Panc1 (cell line): ENCODE data around the gene ABLIM2. TPM values are rescaled to one million over a fixed set of nuclear protein-coding genes. Genes with fewer than 3 reads are reported as not detected.

Experiments
- ATAC-seq: fragments of 200-7000 bp; cut with Tn5 transposase; 2 replicates; pipeline ENCODE4 v1.9.1; 2020; ENCODE audit warnings: mild to moderate bottlenecking, moderate library complexity
- BruUV-seq: library from RNA; stranded (reverse); fragments of 400-500 nt; replicated peaks from 2 replicates; lab custom pipeline; 2021; lab: Mats Ljungman, UMichigan
- CTCF ChIA-PET: fragments of 300-600 bp; sonication (Branson Sonifier 250); formaldehyde crosslinking; loops from one replicate; lab custom pipeline; 2022; ENCODE audit warnings: antibody characterized with exemption; lab: Charles Lee
- POLR2A ChIA-PET: fragments of 300-600 bp; sonication (Branson Sonifier 250); formaldehyde crosslinking; loops from one replicate; lab custom pipeline; 2022; ENCODE audit warnings: antibody characterized with exemption; lab: Charles Lee
- DNase-seq: peaks from one replicate; pipeline ENCODE4 v3.0.0-alpha.2; 2010; ENCODE audit warnings: low read depth, low spot score
- H3K27ac ChIP-seq: 2 replicates; pipeline ENCODE4 v1.5.1; 2011; ENCODE audit warnings: mild to moderate bottlenecking, low read length, inconsistent platforms
- H3K27me3 ChIP-seq: fragments of 200-500 bp; sonication (Bioruptor generic); 2 replicates; pipeline ENCODE4 v1.6.0; 2014; ENCODE audit warnings: low read length, inconsistent platforms; ENCODE audit not compliant: control insufficient read depth, insufficient read depth
- H3K36me3 ChIP-seq: fragments of 200-500 bp; sonication (Bioruptor generic); 2 replicates; pipeline ENCODE4 v1.5.1; 2014; ENCODE audit warnings: inconsistent platforms, mild to moderate bottlenecking, low read length, moderate library complexity; ENCODE audit not compliant: control insufficient read depth, insufficient read depth
- H3K4me1 ChIP-seq: 2 replicates; pipeline ENCODE4 v1.5.1; 2011; ENCODE audit warnings: inconsistent platforms, mild to moderate bottlenecking, low read length, moderate library complexity; ENCODE audit not compliant: control insufficient read depth, insufficient read depth
- H3K4me3 ChIP-seq, 2 experiments: 2 replicates each; pipeline ENCODE4 v1.5.1; 2011 to 2012; ENCODE audit warnings: low read depth in 2 of 2, low read length in 2 of 2, mild to moderate bottlenecking in 2 of 2, inconsistent platforms in 1 of 2, moderate library complexity in 1 of 2
- H3K9me3 ChIP-seq: fragments of 200-500 bp; sonication (Bioruptor generic); 2 replicates; pipeline ENCODE4 v1.5.1; 2014; ENCODE audit warnings: low read depth, mild to moderate bottlenecking, inconsistent platforms, low read length, moderate library complexity; ENCODE audit not compliant: control insufficient read depth, insufficient read depth
- CTCF ChIP-seq: fragments of 450-650 bp; IDR thresholded peaks from 2 replicates; pipeline ENCODE4 v1.5.1; 2017; ENCODE audit warnings: mild to moderate bottlenecking
- POLR2AphosphoS5 ChIP-seq: IDR thresholded peaks from 2 replicates; pipeline ENCODE4 v1.6.1; 2012; ENCODE audit warnings: mild to moderate bottlenecking, low read depth, low read length, moderate library complexity
- REST ChIP-seq, 2 experiments: IDR thresholded peaks; 2 replicates each; pipeline ENCODE4 v1.6.1; 2011 to 2012; ENCODE audit warnings: low read depth in 2 of 2, control low read depth in 1 of 2, low read length in 1 of 2, mild to moderate bottlenecking in 1 of 2, moderate library complexity in 1 of 2; ENCODE audit not compliant: insufficient read depth in 1 of 2
- SIN3A ChIP-seq: IDR thresholded peaks from 2 replicates; pipeline ENCODE4 v1.6.1; 2012; ENCODE audit warnings: low read depth, mild to moderate bottlenecking, low read length, moderate library complexity, borderline replicate concordance; ENCODE audit not compliant: insufficient read depth
- TCF7L2 ChIP-seq: IDR thresholded peaks from 2 replicates; pipeline ENCODE4 v1.6.1; 2011; ENCODE audit warnings: mild to moderate bottlenecking, low read depth, low read length, inconsistent platforms
- in situ Hi-C: cut with HindIII; loops from 2 replicates; pipeline ENCODE4 v1.10.0; 2016; ENCODE audit warnings: low sequenced_read_pairs, low pct_unique_long_range_greater_than_20kb
- intact Hi-C: fragments of 100-400 bp; cut with micrococcal nuclease; formaldehyde crosslinking; loops from one replicate; pipeline ENCODE4 v1.10.0; 2022; ENCODE audit not compliant: unreplicated experiment
- total RNA-seq: library from RNA; stranded (reverse); gene quantifications from one replicate; pipeline ENCODE4 v1.2.1, GENCODE V29; 2021; ENCODE audit not compliant: unreplicated experiment

The ABLIM2 gene
- total RNA-seq, 1 experiment from 2014 or later = 0.64 TPM

GRCh38 chr4:8150152-8151090 is 8.2 kb downstream of the ABLIM2 start:
- POLR2A ChIA-PET = no interaction called here
- Histone ChIP-seq H3K27me3 (no peaks in the 10 kb centered on the region), H3K9me3 (no peaks in the 10 kb centered on the region), H3K4me1 (no peaks in the 10 kb centered on the region), H3K4me3 (no peak overlapping the region), H3K36me3 (no peaks in the 10 kb centered on the region), H3K27ac (no peak overlapping the region)
- TF ChIP-seq CTCF (no peak), SIN3A (no peak), REST (IDR thresholded peaks at IDR 0.05; ENCODE audit: insufficient read depth in 1 of 2, low read depth in 2 of 2, low read length in 1 of 2) (no peak), POLR2AphosphoS5 (no peak), TCF7L2 (no peak)
- DNase-seq (no peak), ATAC-seq (peak; percentile 58; the same call in 1 of the 2 replicates)
- in situ Hi-C loops = no loop called here
- CTCF ChIA-PET = no interaction called here
- BruUV-seq = no TSS peak
- intact Hi-C loops = no loop called here

GRCh38 chr4:8149664-8150063 is 8.9 kb downstream of the ABLIM2 start:
- ATAC-seq = no peak
- ChIA-PET POLR2A (no interaction called here), CTCF (no interaction called here)
- TF ChIP-seq REST (IDR thresholded peaks at IDR 0.05; ENCODE audit: insufficient read depth in 1 of 2, low read depth in 2 of 2, low read length in 1 of 2) (no peak), TCF7L2 (no peak), SIN3A (no peak), CTCF (no peak), POLR2AphosphoS5 (no peak)
- no peak for DNase-seq
- Histone ChIP-seq H3K9me3 (no peaks in the 10 kb centered on the region), H3K4me1 (no peaks in the 10 kb centered on the region), H3K36me3 (no peaks in the 10 kb centered on the region), H3K27ac (no peak overlapping the region), H3K4me3 (no peak overlapping the region), H3K27me3 (no peaks in the 10 kb centered on the region)
- no TSS peak for BruUV-seq
- in situ Hi-C loops (no loop called here), intact Hi-C loops (no loop called here)
